H9 (cell line): ENCODE data around the gene ERCC5. TPM values are rescaled to one million over a fixed set of nuclear protein-coding genes. Genes with fewer than 3 reads are reported as not detected.

Experiments used
- DNase-seq: peaks from one replicate; pipeline ENCODE4 v3.0.0-alpha.2; 2017
- H2AFZ ChIP-seq: one replicate; pipeline ENCODE4 v1.6.1; 2013; ENCODE audit warnings: mild to moderate bottlenecking, low read length, control low read depth, moderate library complexity
- H2AK5ac ChIP-seq: 2 replicates; pipeline ENCODE4 v1.6.1; 2013; ENCODE audit warnings: low read length, control low read depth, mixed read lengths; ENCODE audit not compliant: insufficient read length
- H2BK120ac ChIP-seq: one replicate; pipeline ENCODE4 v1.6.1; 2013; ENCODE audit warnings: low read depth, mild to moderate bottlenecking, low read length, control low read depth, inconsistent platforms; ENCODE audit not compliant: poor library complexity, severe bottlenecking
- H2BK12ac ChIP-seq: 2 replicates; pipeline ENCODE4 v1.6.1; 2013; ENCODE audit warnings: low read length, control low read depth, mixed read lengths, low read depth; ENCODE audit not compliant: insufficient read length
- H2BK15ac ChIP-seq: 2 replicates; pipeline ENCODE4 v1.6.1; 2013; ENCODE audit warnings: low read depth, low read length, control low read depth
- H2BK20ac ChIP-seq: one replicate; pipeline ENCODE4 v1.6.1; 2013; ENCODE audit warnings: low read depth, mild to moderate bottlenecking, low read length, control low read depth, inconsistent platforms; ENCODE audit not compliant: poor library complexity, severe bottlenecking
- H2BK5ac ChIP-seq: 2 replicates; pipeline ENCODE4 v1.6.1; 2013; ENCODE audit warnings: low read length, control low read depth, mixed read lengths; ENCODE audit not compliant: insufficient read length
- H3K14ac ChIP-seq: 2 replicates; pipeline ENCODE4 v1.6.1; 2013; ENCODE audit warnings: low read length, control low read depth; ENCODE audit not compliant: insufficient read depth
- H3K18ac ChIP-seq: 2 replicates; pipeline ENCODE4 v1.6.1; 2013; ENCODE audit warnings: low read depth, mild to moderate bottlenecking, mixed read lengths, low read length, control low read depth; ENCODE audit not compliant: insufficient read length
- H3K23ac ChIP-seq: 2 replicates; pipeline ENCODE4 v1.6.1; 2013; ENCODE audit warnings: low read length, control low read depth, mixed read lengths, low read depth; ENCODE audit not compliant: insufficient read length
- H3K23me2 ChIP-seq: 2 replicates; pipeline ENCODE4 v1.6.1; 2013; ENCODE audit warnings: low read depth, mild to moderate bottlenecking, mixed read lengths, low read length, control low read depth; ENCODE audit not compliant: insufficient read length, poor library complexity, severe bottlenecking
- H3K27ac ChIP-seq: 2 replicates; pipeline ENCODE4 v1.5.1; 2013; ENCODE audit warnings: low read length, control low read depth, mixed read lengths, low read depth; ENCODE audit not compliant: insufficient read length
- H3K27me3 ChIP-seq: 2 replicates; pipeline ENCODE4 v1.6.1; 2013; ENCODE audit warnings: low read length, control low read depth, inconsistent platforms; ENCODE audit not compliant: insufficient read depth
- H3K4ac ChIP-seq: 2 replicates; pipeline ENCODE4 v1.6.1; 2013; ENCODE audit warnings: low read depth, mild to moderate bottlenecking, control low read depth, inconsistent platforms, low read length, moderate library complexity
- H3K4me1 ChIP-seq: 2 replicates; pipeline ENCODE4 v1.6.1; 2013; ENCODE audit warnings: low read length, control low read depth, inconsistent platforms; ENCODE audit not compliant: insufficient read depth
- H3K4me2 ChIP-seq: 2 replicates; pipeline ENCODE4 v1.6.1; 2013; ENCODE audit warnings: low read length, control low read depth, mixed read lengths; ENCODE audit not compliant: insufficient read length, insufficient read depth
- H3K56ac ChIP-seq: 2 replicates; pipeline ENCODE4 v1.6.1; 2013; ENCODE audit warnings: low read depth, mild to moderate bottlenecking, mixed read lengths, low read length, control low read depth; ENCODE audit not compliant: insufficient read length
- H3K79me1 ChIP-seq: 2 replicates; pipeline ENCODE4 v1.6.1; 2013; ENCODE audit warnings: low read depth, mild to moderate bottlenecking, moderate library complexity, low read length, control low read depth, inconsistent platforms; ENCODE audit not compliant: insufficient read depth, poor library complexity, severe bottlenecking
- H3K79me2 ChIP-seq: 2 replicates; pipeline ENCODE4 v1.6.1; 2013; ENCODE audit warnings: low read length, control low read depth, inconsistent platforms; ENCODE audit not compliant: insufficient read depth
- H3K9ac ChIP-seq: 2 replicates; pipeline ENCODE4 v1.6.1; 2013; ENCODE audit warnings: low read length, control low read depth, mixed read lengths; ENCODE audit not compliant: insufficient read length; ENCODE audit errors: extremely low read depth
- H3K9me3 ChIP-seq: one replicate; pipeline ENCODE4 v1.6.1; 2013; ENCODE audit warnings: low read depth, low read length, inconsistent platforms; ENCODE audit not compliant: control insufficient read depth
- H3T11ph ChIP-seq: one replicate; pipeline ENCODE4 v1.6.1; 2013; ENCODE audit warnings: mild to moderate bottlenecking, low read length, control low read depth, inconsistent platforms
- H4K20me1 ChIP-seq: one replicate; pipeline ENCODE4 v1.6.1; 2013; ENCODE audit not compliant: control insufficient read depth, insufficient read length, insufficient read depth
- H4K5ac ChIP-seq: 2 replicates; pipeline ENCODE4 v1.6.1; 2013; ENCODE audit warnings: low read depth, mild to moderate bottlenecking, mixed read lengths, low read length, control low read depth; ENCODE audit not compliant: insufficient read length
- H4K8ac ChIP-seq: replicated peaks from 2 replicates; pipeline ENCODE4 v1.6.1; 2013; ENCODE audit warnings: low read length, control low read depth, mixed read lengths, low read depth; ENCODE audit not compliant: insufficient read length
- H4K91ac ChIP-seq: 2 replicates; pipeline ENCODE4 v1.6.1; 2013; ENCODE audit warnings: low read depth, mild to moderate bottlenecking, moderate library complexity, mixed read lengths, low read length, control low read depth; ENCODE audit not compliant: insufficient read length
- H3K27ac Mint-ChIP-seq, 3 experiments: 2 replicates in 2 of 3; 3 replicates in 1 of 3; pipeline ENCODE4 v1.8.0; 2020 to 2021; ENCODE audit warnings: mixed read lengths in 3 of 3, mild to moderate bottlenecking in 1 of 3, moderate library complexity in 1 of 3
- H3K27me3 Mint-ChIP-seq: 2 replicates; pipeline ENCODE4 v1.8.0; 2021; ENCODE audit warnings: low read depth, mild to moderate bottlenecking, moderate library complexity, mixed read lengths
- H3K36me3 Mint-ChIP-seq, 3 experiments: 2 replicates in 2 of 3; 3 replicates in 1 of 3; pipeline ENCODE4 v1.8.0; 2020 to 2021; ENCODE audit warnings: low read depth in 3 of 3, mixed read lengths in 3 of 3; ENCODE audit not compliant: insufficient read depth in 1 of 3
- H3K4me1 Mint-ChIP-seq, 2 experiments: 2 replicates each; pipeline ENCODE4 v1.8.0; 2020; ENCODE audit warnings: mixed read lengths in 2 of 2
- H3K4me3 Mint-ChIP-seq, 2 experiments: 2 replicates in 1 of 2; 3 replicates in 1 of 2; pipeline ENCODE4 v1.8.0; 2020 to 2021; ENCODE audit warnings: mild to moderate bottlenecking in 2 of 2, mixed read lengths in 2 of 2, moderate library complexity in 1 of 2
- H3K9me3 Mint-ChIP-seq, 2 experiments: 2 replicates in 1 of 2; 3 replicates in 1 of 2; pipeline ENCODE4 v1.8.0; 2020; ENCODE audit warnings: mild to moderate bottlenecking in 2 of 2, mixed read lengths in 2 of 2, moderate library complexity in 1 of 2
- WGBS: extraction: QIAGEN DNeasy Blood & Tissue Kit; methylation state at CpG from one replicate; pipeline ENCODE4 v1.1.7; 2013; ENCODE audit warnings: missing lambda C conversion rate, low lambda C conversion rate, mixed read lengths; ENCODE audit not compliant: insufficient read length; ENCODE audit errors: extremely low coverage; 5-methylcytosine and 5-hydroxymethylcytosine counted together
- total RNA-seq: library from RNA; stranded (reverse); gene quantifications from 2 replicates; pipeline ENCODE4 v1.2.1, GENCODE V29; 2021
- TF ChIP-seq, protein P1 (sequence below): fragments of 200-600 bp; sonication (generic); conservative IDR thresholded peaks from 3 replicates; pipeline ENCODE4 v1.8.0; 2021; ENCODE audit warnings: antibody characterized with exemption, mild to moderate bottlenecking

ERCC5 gene
- total RNA-seq, 1 experiment from 2014 or later, result 26.8 TPM

DNA sequence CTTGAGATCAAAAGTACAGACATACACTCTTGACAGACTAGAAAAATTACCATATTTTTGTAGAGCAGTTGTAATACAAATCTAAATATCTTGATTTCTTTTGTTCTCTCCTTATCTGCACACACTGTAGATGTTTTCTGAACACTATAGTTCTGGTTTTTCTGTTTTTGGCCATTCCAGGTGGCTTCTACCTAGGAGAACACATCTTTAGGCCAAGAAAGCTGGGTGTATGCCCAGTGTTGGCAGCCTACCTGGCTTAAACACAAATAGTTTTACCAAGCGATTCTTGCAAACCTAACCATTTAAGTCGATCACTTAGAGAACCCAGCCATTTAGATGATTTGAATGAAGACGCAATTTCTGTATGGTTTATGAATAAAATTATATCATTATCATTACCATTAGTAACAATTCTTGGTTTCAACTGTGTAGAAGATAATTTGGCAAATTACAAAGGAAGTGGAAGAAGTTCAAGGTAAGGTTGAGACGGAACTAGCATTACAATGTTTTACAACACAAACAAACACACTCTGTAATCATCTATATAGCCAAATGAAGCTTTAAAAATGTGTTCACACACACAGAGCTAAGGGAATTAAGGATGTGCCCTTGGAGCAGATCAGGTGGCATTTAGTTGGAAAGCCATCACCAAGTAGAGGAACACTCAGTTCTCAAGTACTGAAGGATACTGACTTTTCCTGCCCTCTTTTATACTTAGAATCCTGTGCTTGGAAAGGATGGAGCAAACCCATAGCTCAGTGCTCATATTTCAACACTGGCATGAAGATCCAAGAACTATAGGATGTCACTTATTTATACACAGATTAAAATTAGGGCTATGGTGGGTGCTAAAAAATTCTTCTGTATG lies 36.2 kb downstream of the ERCC5 start:
- no peak overlapping the region for H3K23ac ChIP-seq
- H2AK5ac ChIP-seq, result no peak overlapping the region
- H2AFZ ChIP-seq, result no peak overlapping the region
- no peak overlapping the region for H3K4me3 Mint-ChIP-seq
- no peak overlapping the region for H4K5ac ChIP-seq
- no peak overlapping the region for H3K56ac ChIP-seq
- no peak overlapping the region for H2BK15ac ChIP-seq
- H3K27ac Mint-ChIP-seq, result no peak overlapping the region
- H3K4me1 Mint-ChIP-seq, result no peaks in the 10 kb centered on the region
- H3K27me3 ChIP-seq, result no peaks in the 10 kb centered on the region
- H3K4me1 ChIP-seq, result no peaks in the 10 kb centered on the region
- no peak overlapping the region for H3K18ac ChIP-seq
- no CpG with 5 or more reads among the region's 4 CpGs for WGBS
- no peaks in the 10 kb centered on the region for H3K27me3 Mint-ChIP-seq
- H3K79me2 ChIP-seq, result no peaks in the 10 kb centered on the region
- H2BK5ac ChIP-seq, result no peak overlapping the region
- no peak overlapping the region for H3K4ac ChIP-seq
- H2BK20ac ChIP-seq, result no peak overlapping the region
- no peaks in the 10 kb centered on the region for H4K20me1 ChIP-seq
- H3K9me3 ChIP-seq, result no peaks in the 10 kb centered on the region
- no peak overlapping the region for H3K4me2 ChIP-seq
- H3K27ac ChIP-seq, result no peak overlapping the region
- H3K23me2 ChIP-seq, result no peaks in the 10 kb centered on the region
- no peak overlapping the region for H3T11ph ChIP-seq
- H2BK12ac ChIP-seq, result no peak overlapping the region
- H3K9me3 Mint-ChIP-seq, result no peaks in the 10 kb centered on the region
- H3K14ac ChIP-seq, result no peak overlapping the region
- H3K9ac ChIP-seq, result no peak overlapping the region
- H3K36me3 Mint-ChIP-seq, result no peaks in the 10 kb centered on the region
- H4K91ac ChIP-seq, result no peak overlapping the region
- TF ChIP-seq, protein P1, sequence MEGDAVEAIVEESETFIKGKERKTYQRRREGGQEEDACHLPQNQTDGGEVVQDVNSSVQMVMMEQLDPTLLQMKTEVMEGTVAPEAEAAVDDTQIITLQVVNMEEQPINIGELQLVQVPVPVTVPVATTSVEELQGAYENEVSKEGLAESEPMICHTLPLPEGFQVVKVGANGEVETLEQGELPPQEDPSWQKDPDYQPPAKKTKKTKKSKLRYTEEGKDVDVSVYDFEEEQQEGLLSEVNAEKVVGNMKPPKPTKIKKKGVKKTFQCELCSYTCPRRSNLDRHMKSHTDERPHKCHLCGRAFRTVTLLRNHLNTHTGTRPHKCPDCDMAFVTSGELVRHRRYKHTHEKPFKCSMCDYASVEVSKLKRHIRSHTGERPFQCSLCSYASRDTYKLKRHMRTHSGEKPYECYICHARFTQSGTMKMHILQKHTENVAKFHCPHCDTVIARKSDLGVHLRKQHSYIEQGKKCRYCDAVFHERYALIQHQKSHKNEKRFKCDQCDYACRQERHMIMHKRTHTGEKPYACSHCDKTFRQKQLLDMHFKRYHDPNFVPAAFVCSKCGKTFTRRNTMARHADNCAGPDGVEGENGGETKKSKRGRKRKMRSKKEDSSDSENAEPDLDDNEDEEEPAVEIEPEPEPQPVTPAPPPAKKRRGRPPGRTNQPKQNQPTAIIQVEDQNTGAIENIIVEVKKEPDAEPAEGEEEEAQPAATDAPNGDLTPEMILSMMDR, result no peak
- no peak for DNase-seq
- no peak overlapping the region for H4K8ac ChIP-seq
- H2BK120ac ChIP-seq, result no peak overlapping the region
- no peaks in the 10 kb centered on the region for H3K79me1 ChIP-seq
